HK-2 (cell line): ENCODE measurements around the gene TMEM54.

Experiments used
- DNase-seq: peaks from one replicate; pipeline ENCODE4 v3.0.0-alpha.2; 2018; ENCODE audit not compliant: unreplicated experiment

Gene TMEM54

GRCh38 chr1:32864375-32865019 lies 36.7 kb downstream of the TMEM54 start:
- DNase-seq = no peak

- DNase-seq = no peak
These were observed 37.3 kb downstream of the TMEM54 start for GRCh38 chr1:32863881-32864245.

- DNase-seq = no peak
These were observed 37.8 kb downstream of the TMEM54 start for GRCh38 chr1:32863218-32863880.

- DNase-seq = no peak
These were observed 39.1 kb downstream of the TMEM54 start for GRCh38 chr1:32861904-32862695.

- no peak for DNase-seq
These were observed 40.6 kb downstream of the TMEM54 start for GRCh38 chr1:32860566-32860965.

- DNase-seq = no peak
These were observed 41.3 kb downstream of the TMEM54 start for GRCh38 chr1:32859915-32860314.

GRCh38 chr1:32858791-32859190 lies 42.4 kb downstream of the TMEM54 start:
- DNase-seq = no peak

GRCh38 chr1:32858136-32858535 lies 43.1 kb downstream of the TMEM54 start:
- DNase-seq = no peak

GRCh38 chr1:32855861-32856617 lies 45.1 kb downstream of the TMEM54 start:
- no peak for DNase-seq

- no peak for DNase-seq
These were observed 52.7 kb downstream of the TMEM54 start for GRCh38 chr1:32848354-32849063.
